GM12801 (cell line): ENCODE results near the gene ANKS1B.

ENCODE experiments used
- TF ChIP-seq, protein P1 (sequence below): IDR thresholded peaks from one replicate; pipeline ENCODE4 v1.5.1; 2011; ENCODE audit warnings: control low read depth; ENCODE audit not compliant: insufficient read length; ENCODE audit errors: extremely low read depth

Gene ANKS1B

DNA sequence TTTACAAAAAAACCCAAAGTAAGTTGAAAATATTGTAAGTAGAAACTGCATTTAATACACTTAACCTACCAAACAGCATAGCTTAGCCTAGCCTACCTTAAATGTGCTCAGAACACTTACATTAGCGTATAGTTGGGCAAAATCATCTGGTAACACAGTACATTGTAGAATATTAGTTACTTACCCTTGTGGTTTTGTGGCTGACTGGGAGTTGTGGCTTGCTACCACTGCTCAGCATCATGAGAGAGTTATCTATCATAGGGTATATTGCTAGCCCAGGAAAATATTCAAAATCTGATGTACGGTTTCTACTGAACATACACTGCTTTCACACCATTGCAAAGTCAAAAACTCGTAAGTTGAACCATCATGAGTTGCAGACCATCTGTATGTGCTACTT, 478.9 kb downstream of the ANKS1B start:
- TF ChIP-seq, protein P1, sequence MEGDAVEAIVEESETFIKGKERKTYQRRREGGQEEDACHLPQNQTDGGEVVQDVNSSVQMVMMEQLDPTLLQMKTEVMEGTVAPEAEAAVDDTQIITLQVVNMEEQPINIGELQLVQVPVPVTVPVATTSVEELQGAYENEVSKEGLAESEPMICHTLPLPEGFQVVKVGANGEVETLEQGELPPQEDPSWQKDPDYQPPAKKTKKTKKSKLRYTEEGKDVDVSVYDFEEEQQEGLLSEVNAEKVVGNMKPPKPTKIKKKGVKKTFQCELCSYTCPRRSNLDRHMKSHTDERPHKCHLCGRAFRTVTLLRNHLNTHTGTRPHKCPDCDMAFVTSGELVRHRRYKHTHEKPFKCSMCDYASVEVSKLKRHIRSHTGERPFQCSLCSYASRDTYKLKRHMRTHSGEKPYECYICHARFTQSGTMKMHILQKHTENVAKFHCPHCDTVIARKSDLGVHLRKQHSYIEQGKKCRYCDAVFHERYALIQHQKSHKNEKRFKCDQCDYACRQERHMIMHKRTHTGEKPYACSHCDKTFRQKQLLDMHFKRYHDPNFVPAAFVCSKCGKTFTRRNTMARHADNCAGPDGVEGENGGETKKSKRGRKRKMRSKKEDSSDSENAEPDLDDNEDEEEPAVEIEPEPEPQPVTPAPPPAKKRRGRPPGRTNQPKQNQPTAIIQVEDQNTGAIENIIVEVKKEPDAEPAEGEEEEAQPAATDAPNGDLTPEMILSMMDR = no peak

DNA sequence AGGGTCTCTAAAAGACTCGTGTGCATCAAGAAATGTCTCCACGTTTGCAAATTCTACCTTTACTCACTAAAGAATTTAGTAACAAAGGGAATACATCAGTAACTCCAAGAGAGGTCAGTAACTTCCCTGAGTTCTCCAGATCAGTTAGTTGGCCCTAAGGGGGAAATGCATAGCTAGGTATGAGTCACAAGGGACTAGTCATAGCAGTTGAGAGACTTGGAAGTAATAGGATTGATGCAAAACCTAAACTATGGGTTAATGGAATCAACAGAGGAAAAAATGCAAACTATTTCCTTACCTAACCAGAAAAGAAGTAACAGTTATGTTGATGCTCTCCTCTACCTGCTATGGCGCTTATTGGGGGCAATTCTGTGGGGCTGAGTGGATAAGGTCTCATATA, 486.0 kb downstream of the ANKS1B start:
- TF ChIP-seq, protein P1 = no peak

DNA sequence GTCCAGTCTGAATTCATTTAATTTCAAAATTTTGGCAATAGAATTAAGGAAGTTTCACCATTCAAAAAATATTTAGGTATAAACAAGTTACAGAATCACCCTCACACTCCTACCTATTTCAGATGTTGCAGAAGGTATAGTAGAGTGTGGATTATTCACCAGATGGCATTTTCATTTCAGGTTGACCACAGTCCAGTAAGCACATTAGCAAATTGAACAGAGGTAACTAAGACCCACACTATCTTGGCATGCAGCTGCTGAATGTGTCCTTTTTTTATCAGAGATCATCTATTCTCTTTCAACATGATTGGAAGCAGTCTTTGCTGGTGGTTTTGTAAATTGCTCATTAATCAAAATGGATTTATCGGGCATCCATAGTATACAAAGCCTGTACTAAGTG, 488.9 kb downstream of the ANKS1B start:
- TF ChIP-seq, protein P1 = no peak

DNA sequence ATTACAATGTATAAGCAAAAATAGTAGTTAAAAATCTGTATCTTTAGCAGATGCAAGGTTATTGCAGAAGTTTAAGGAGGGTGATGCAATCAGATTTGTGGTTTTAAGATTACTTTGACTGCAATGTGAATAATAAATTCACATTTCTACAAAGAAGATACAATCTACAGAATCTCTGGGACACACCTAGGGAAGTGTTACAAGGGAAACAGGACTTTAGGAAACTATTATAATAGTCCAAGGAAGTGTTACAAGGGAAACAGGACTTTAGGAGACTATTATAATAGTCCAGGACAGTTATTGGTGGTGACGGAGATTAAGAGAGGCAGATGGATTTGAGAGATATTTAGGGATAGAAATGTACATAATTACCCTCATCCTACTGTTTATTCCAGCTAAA, 491.5 kb downstream of the ANKS1B start:
- TF ChIP-seq, protein P1 = no peak

DNA sequence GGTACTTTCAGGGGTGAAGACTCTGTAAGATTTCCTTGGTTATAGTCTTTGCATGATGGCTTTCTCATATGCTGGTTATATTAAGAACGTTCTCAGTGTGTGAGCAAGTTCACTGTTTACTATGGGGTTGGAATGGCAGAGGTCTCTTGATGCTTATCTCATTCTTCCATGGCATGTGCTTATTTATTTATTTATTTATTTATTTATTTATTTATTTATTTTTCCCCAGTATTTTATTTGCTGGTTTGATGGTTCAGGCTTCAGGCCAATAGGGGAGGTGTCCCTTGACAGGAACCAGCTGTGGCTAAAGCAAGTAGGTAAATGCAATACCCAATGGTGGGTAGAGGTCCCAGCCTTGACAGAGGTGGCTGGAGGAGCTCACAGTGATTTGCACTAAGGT, 498.5 kb downstream of the ANKS1B start:
- TF ChIP-seq, protein P1 = no peak

DNA sequence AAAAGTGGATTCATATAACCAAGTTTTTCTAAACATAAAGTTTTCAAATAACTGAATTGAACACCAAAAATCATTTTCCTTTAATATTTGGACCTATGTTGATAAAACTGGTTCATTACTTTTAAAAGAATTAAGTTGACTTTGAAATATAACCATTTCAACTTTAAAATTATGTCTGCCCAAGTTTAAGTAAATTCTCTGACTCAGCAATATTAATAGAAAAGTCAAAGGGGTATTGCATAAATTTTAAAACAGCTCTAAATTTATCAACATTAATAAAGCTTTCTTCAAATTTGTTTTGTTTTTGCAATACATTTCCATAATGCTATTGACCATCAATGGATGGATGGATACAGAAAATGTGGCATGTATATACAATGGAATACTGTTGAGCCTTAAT, 505.6 kb downstream of the ANKS1B start:
- TF ChIP-seq, protein P1 = no peak

DNA sequence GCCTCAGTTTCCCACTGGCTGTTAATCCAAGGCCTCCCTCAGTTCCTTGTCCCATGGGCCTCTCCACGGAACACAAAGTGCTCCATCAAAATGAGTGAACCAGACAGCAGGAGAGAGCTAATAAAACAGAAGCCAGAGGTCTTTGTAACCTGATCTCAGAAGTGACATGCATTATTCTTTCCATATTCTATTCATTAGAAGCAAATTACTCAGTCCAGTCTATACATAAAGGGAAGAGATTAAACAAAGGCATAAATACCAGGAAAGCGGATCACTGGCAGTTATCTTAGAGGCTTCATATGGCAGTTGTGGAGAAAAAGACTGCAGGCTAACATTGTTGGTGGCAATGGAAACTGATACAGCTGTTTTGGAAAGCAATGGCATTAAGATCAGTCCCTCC, 507.8 kb downstream of the ANKS1B start:
- TF ChIP-seq, protein P1 = no peak
